Measurements from ENCODE around the gene ANGPTL8. TPM values are rescaled to one million over a fixed set of nuclear protein-coding genes. Genes with fewer than 3 reads are reported as not detected.

Gene ANGPTL8
- total and polyA plus RNA-seq, 12 donors, result 0.34 to 13.0 (median 1.7) TPM; not detected in 6

GRCh38 chr19:11209839-11210655 is 29.4 kb upstream of the ANGPTL8 start:
- intact Hi-C loops (cut with DNase I), result loop anchor here in 5 of 10 donors (5.0 to 10.0 kb wide), 2 partner anchors 173 to 175 kb away; no protein-coding TSS in a partner anchor
- Histone ChIP-seq H3K4me3 (no peak overlapping the region), H3K36me3 (peaks cover 0 to 94% (median 42%) of the 10 kb centered on the region in 9 donors), H3K4me1 (peaks cover under 1 to 7% (median 4%) of the 10 kb centered on the region in 9 donors), H3K27me3 (no peaks in the 10 kb centered on the region), H3K9me3 (no peaks in the 10 kb centered on the region), H3K27ac (no peak overlapping the region)
- TF ChIP-seq CTCF (IDR thresholded peaks at IDR 0.05), result no peak
- 77 to 90% methylated on average over 2 of the region's 2 CpGs for WGBS, 2 donors
- ATAC-seq, result no peak
- DNase-seq, result no peak

GRCh38 chr19:11210656-11210928 is 28.8 kb upstream of the ANGPTL8 start:
- intact Hi-C loops (cut with DNase I), result no loop called here
- no peak for TF ChIP-seq CTCF (IDR thresholded peaks at IDR 0.05)
- Histone ChIP-seq H3K4me3 (no peak overlapping the region), H3K36me3 (peaks cover 0 to 94% (median 43%) of the 10 kb centered on the region in 9 donors), H3K27me3 (no peaks in the 10 kb centered on the region), H3K4me1 (peaks cover 0 to 1% (median 0%) of the 10 kb centered on the region in 9 donors), H3K9me3 (no peaks in the 10 kb centered on the region), H3K27ac (no peak overlapping the region)
- WGBS, 2 donors, result 100% methylated on average over 1 of the region's 1 CpG
- ATAC-seq, result no peak
- DNase-seq, result no peak

- WGBS, 2 donors, result 94 to 95% methylated on average over 6 of the region's 6 CpGs
- intact Hi-C loops (cut with DNase I), result no loop called here
- Histone ChIP-seq H3K4me3 (no peak overlapping the region), H3K27me3 (no peaks in the 10 kb centered on the region), H3K27ac (no peak overlapping the region), H3K4me1 (no peaks in the 10 kb centered on the region), H3K9me3 (no peaks in the 10 kb centered on the region), H3K36me3 (peaks cover 0 to 95% (median 38%) of the 10 kb centered on the region in 9 donors)
- no peak for TF ChIP-seq CTCF (IDR thresholded peaks at IDR 0.05)
- DNase-seq (no peak), ATAC-seq (no peak)
Measured at GRCh38 chr19:11214387-11214786, 25.0 kb upstream of the ANGPTL8 start.

GRCh38 chr19:11221082-11221598 is 18.3 kb upstream of the ANGPTL8 start:
- 98 to 100% methylated on average over 3 of the region's 3 CpGs for WGBS, 2 donors
- H3K4me1 ChIP-seq, result no peaks in the 10 kb centered on the region
- H3K9me3 ChIP-seq, result peaks cover 0 to 19% (median 5%) of the 10 kb centered on the region in 11 donors
- DNase-seq (no peak), ATAC-seq (no peak)
- intact Hi-C loops (cut with DNase I), result no loop called here
- no peak overlapping the region for H3K27ac ChIP-seq
- no peak for TF ChIP-seq CTCF (IDR thresholded peaks at IDR 0.05)
- H3K27me3 ChIP-seq, result no peaks in the 10 kb centered on the region
- peaks cover 0 to 99% (median 43%) of the 10 kb centered on the region in 9 donors for H3K36me3 ChIP-seq
- H3K4me3 ChIP-seq, result no peak overlapping the region

All from heart right ventricle (tissue), 16 donors.